H7 (cell line): ENCODE results near the gene NDUFAF8. TPM values are rescaled to one million over a fixed set of nuclear protein-coding genes. Genes with fewer than 3 reads are reported as not detected.

Source experiments
- DNase-seq: peaks from one replicate; pipeline ENCODE4 v3.0.0; 2012
- H3K27me3 ChIP-seq: 2 replicates; pipeline ENCODE4 v1.6.0; 2011; ENCODE audit warnings: mild to moderate bottlenecking, low read length; ENCODE audit not compliant: control insufficient read depth, insufficient read depth
- H3K36me3 ChIP-seq: replicated peaks from 2 replicates; pipeline ENCODE4 v1.5.1; 2011; ENCODE audit warnings: low read length; ENCODE audit not compliant: control insufficient read depth, insufficient read depth
- H3K4me3 ChIP-seq: 2 replicates; pipeline ENCODE4 v1.5.1; 2011; ENCODE audit warnings: low read depth, mild to moderate bottlenecking, control low read depth, low read length, moderate library complexity; ENCODE audit not compliant: insufficient read depth
- total RNA-seq: library from RNA; depleted of rRNA; stranded (reverse); fragments of >200 nt; shearing (Covaris generic); gene quantifications from 2 replicates; pipeline ENCODE4 v1.2.3, GENCODE V29; 2014

The NDUFAF8 gene
- total RNA-seq, 1 experiment from 2014 or later, result 38.8 TPM

DNA sequence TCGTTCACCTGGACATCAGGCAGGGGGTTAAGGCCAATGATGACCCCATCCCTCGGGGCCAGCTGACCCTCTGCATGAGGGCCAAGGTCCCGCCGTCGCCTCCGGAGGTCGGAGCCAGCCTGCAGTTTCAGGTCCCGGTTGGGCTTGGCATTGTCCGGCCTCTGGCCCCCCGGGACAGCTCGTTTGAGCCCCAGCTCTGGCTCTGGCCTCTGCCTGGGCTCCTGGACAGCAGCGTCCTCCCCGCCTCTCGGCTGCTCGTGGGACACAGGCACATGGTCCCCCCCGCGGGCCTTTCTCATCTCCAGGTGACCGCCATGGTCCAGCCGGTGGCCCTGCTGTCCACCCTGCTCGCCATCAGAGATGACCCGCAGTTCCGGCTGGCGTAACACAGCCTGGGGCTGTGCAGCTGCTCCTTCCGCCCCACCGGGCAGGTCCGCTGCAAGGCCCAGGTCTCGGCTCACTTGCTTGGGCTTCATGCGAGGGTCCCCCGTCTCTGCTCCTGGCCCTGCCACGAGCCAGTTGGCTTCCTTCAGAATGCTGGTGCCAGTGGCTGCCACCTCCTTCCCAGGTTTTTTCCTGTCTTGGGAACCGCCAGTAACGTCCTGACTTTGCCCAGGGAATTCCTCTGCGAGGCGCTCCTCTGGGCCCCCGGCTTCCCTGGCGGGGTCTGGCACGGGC, 6.7 kb downstream of the NDUFAF8 start:
- H3K27me3 ChIP-seq, result no peaks in the 10 kb centered on the region
- no peak for DNase-seq
- H3K4me3 ChIP-seq, result no peak overlapping the region
- peaks cover 4% of the 10 kb centered on the region for H3K36me3 ChIP-seq

DNA sequence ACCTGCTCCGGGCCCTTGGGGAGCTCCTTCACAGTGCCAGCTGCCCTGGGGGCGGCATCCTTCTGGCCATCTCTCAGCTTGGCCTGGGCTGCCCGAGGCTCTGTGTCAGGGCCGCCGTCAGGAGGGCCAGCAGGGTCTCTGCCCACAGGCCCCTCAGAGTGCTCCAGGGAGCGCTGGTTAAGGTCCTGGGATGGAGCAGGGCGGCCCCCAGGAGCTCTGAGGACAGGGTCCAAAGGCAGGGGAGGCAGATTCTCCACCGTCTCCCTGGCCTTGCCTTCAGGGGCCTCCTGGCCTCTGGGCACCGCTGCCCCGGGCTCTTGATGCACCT, 7.2 kb downstream of the NDUFAF8 start:
- no peaks in the 10 kb centered on the region; the same call in 1 of the 2 replicates for H3K36me3 ChIP-seq
- H3K4me3 ChIP-seq, result no peak overlapping the region
- DNase-seq, result no peak
- no peaks in the 10 kb centered on the region for H3K27me3 ChIP-seq

DNA sequence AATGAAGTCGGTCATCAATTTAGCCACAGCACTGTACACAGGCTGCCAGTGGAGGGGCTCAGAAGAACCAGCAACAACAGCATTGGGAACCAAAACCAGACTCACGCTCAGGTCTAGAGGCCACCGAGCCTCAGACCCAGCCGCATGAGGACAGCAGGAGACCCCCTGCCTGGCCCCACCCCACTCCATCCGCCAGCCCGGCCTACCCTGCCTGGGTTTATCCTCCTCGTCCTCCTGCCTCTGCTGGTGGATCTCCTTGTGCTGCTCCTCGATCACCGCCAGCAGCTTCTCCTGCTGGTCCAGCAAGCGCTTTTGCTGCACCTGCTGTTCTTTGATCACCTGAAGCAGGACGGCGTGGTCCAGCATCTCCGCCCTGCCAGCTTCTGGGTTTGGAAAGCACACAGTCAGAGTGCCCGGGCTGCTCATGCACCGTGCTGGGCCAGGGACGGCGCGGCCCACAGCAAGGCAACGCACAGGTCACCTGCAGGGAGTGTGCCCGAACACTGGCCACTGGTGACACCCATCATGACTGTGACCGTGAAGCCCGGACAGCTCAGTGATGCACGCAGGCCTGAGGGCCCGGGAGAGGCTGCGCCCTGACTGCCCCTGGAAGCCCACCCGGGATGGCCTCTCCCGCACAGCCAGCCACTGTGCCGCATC, 7.7 kb downstream of the NDUFAF8 start:
- DNase-seq, result no peak
- Histone ChIP-seq H3K4me3 (no peak overlapping the region), H3K27me3 (no peaks in the 10 kb centered on the region), H3K36me3 (no peaks in the 10 kb centered on the region; the same call in 1 of the 2 replicates)

DNA sequence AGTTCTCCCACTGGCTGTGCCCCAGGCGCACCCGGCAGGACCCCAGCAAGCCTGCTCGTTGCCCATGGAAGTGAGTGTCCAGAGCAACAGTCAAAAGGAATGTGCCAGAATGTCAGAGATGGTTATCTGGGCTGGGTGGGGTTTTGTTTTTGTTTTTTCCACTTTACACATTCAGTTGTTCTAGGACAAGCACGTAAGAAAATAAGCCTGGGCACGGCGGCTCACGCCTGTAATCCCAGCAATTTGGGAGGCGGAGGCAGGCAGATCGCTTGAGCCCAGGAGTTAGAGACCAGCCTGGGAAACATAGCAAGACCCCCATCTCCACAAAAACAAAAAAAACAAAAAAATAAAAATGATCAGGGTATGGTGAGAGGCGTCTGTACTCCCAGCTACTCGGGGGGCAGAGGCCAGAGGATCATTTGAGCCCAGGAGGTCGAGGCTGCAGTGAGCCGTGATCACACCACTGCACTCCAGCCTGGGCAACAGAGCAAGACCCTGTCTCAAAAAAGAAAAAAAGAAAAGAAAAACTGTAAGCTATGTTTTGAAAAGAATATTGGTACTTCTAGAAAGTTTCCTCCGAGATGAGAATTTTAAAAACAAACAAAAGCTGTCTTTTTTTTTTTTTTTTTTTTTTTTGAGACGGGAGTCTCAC, 8.3 kb downstream of the NDUFAF8 start:
- no peaks in the 10 kb centered on the region; the same call in none of the 2 replicates for H3K36me3 ChIP-seq
- H3K4me3 ChIP-seq, result no peak overlapping the region
- DNase-seq, result no peak
- no peaks in the 10 kb centered on the region for H3K27me3 ChIP-seq

DNA sequence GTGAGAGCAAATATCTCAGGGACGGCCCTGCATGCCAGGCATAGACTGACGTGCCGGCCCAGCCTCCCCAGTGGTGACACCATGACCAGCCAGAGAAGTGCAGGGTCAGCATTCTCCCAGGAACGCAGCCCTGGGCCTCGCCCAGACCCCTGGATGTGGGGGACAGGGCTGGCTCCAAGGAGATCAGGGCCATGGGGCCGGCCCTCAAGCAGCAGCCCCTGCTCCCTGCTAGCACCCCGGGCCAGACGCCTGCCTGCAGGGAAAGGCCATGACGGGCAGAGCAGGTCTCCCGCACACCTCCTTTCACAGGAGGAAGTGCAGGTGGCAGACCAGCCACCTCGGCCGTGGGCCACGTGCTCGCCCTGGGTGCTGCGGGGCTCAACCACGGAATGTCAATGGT, 9.5 kb downstream of the NDUFAF8 start:
- H3K4me3 ChIP-seq, result no peak overlapping the region
- no peaks in the 10 kb centered on the region for H3K27me3 ChIP-seq
- H3K36me3 ChIP-seq, result no peaks in the 10 kb centered on the region; the same call in none of the 2 replicates
- no peak for DNase-seq

DNA sequence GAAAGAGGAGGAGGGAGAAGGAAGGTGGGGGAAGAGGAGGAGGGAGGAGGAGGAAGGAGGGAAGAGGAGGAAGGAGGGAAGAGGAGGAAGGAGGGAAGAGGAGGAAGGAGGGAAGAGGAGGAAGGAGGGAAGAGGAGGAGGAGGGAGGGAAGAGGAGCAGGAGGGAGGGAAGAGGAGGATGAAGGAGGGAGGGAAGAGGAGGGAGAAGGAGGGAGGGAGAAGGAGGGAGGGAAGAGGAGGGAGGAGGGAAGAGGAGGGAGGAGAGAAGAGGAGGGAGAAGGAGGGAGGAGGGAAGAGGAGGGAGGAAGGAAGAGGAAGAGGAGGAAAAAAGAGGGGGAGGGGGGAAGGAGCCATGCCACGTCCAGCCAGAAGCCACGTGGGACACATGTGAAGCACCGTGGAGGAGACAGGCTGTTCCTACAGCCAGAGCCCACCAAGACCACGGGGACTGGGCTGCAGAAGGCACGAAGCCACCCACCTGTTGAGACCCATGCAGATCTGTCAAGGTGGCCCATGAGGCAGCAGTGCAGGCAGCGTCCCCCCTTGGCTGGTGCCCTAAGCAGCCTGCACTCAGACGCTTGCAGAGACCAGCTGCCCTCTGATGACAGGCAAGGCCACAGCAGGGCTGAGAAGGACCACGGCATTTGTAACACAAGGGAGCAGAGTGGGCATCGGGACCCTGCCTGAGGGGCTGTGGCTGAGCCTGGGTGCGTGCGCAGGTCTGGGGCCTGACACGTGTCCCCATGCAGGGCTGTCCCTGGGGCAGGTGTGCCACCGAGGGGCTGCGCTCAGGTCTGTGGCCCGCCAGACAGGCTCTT, 10.3 kb downstream of the NDUFAF8 start:
- Histone ChIP-seq H3K36me3 (no peaks in the 10 kb centered on the region; the same call in none of the 2 replicates), H3K4me3 (no peak overlapping the region), H3K27me3 (no peaks in the 10 kb centered on the region)
- no peak for DNase-seq

DNA sequence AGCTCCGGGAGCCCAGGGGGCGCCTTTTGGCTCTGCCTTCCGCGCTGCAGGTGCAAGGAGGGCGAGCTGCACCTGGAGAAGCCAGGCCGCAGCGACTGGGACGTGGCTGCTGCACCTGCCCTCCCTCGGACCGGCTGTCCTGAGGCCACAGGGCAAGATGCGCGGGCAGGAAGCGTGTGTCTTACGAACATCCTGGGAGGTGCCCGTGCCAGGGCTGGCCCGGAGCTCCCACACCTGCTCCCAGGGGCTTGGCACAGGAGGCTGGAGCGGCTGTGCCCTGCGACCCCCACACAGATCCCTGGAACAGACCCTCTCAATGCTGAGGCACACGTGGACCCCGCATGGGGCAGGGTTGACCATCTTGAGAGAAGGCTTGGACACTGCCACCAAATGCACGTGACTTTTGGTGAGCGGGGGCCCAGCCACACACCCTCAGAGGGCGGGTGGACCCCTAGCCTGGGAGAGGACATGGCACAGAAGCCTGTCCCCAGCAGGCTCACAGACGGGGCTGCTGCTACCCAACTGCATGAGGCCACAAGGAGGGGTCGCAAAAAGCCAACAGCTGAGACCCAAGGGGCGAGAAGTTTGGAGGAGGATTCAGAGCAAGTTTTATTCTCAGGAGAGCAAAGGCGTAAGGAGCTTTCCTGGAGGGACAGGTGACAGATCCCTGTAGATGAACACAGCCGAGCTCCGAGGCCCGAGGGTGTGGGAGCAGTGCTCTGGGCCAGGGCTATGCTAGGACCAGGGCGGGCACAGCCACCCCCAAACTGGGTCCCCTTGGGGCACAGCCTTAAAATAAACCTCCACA, 11.4 kb downstream of the NDUFAF8 start:
- Histone ChIP-seq H3K36me3 (no peaks in the 10 kb centered on the region; the same call in none of the 2 replicates), H3K27me3 (no peaks in the 10 kb centered on the region), H3K4me3 (no peak overlapping the region)
- DNase-seq, result no peak

DNA sequence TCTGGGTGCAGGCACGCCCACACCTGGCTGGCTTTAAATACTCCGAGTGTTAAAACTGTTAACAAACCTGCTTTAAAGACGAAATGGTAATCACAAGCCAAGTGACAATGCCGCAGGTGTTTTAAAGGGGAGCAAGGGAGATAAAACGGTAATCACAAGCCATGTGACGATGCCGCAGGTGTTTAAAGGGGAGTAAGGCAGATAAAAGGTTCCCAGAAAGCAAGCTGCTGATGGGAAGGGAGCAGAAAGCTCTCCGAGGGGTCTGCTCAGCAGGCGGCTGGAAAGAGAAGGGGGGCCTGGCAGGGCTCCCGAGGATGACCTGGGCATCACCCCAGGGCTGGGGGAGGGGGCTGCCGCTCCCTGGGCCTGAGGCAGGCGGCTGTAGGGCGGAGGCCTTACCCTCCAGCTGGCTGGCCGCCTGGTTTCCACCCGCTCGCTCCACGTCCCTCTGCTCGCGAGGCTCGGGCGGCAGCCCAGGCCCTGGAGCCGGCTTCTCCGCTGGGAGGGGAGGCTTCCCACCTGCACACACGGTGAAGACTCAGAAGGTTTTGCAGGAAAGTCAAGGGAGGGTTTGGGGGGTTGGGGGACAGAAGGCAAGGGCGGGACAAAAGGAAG, 12.1 kb downstream of the NDUFAF8 start:
- peak; percentile 69 for DNase-seq
- Histone ChIP-seq H3K4me3 (no peak overlapping the region), H3K27me3 (no peaks in the 10 kb centered on the region), H3K36me3 (no peaks in the 10 kb centered on the region; the same call in none of the 2 replicates)

DNA sequence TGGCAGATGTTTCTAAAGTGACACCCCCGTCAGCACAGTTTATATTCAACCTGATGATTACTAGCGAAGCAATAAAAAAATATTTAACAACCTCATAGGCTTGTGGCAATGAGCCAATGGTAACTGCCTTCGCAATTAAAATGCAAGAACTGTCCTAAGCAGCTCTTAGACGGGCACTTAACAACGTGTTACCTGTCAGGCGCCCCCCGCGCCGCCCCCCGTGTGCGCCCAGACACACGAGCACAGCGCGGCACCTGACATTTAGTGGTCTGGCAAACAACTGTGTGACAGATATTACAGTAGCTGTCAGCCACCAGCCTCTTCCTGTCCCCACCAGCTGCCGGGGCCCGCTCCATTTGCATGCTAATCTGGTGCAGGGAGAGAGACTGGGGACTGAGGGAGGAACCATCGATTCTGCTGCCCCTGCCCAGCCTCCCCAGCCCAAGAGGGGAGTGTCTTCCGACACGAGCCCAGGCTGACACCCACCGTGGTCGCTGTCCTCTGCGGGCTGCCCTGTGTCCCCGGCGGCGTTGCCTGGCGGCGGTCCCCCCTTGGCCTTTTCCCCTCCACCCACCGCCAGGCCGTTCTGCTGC, 12.7 kb downstream of the NDUFAF8 start:
- no peaks in the 10 kb centered on the region; the same call in none of the 2 replicates for H3K36me3 ChIP-seq
- no peaks in the 10 kb centered on the region for H3K27me3 ChIP-seq
- H3K4me3 ChIP-seq, result no peak overlapping the region
- DNase-seq, result peak; percentile 72

DNA sequence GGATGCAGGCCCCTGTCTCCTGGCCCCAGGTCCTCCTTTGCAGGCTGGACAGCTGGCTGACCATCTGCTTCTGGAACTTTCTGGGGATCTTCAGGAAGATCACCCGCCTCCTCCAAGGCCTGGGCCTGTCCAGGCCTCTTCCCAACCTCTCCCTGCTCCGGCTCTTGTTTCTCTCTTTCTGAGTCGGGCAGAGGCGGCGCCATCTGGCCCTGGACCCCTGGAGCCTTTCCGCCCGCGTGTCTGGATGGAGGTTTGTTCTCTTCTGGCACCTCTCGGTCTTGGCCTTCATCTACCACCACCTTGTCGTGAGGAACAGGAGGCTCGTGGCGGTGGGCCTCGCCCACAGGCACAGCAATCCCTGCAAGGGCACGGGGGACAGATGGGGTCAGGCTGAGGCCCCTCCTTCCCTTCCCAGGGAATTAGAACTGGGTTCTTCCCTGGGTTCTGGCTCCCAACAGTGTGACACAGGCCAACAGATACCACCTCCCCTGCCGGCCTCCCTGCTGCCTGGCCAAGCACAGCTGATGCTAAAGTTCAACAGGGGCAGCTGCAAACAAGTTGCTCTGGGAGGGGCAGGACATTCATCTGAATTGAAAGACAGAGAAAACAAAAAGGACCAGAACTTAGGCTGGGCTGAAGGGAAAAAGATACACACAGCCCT, 13.3 kb downstream of the NDUFAF8 start:
- H3K4me3 ChIP-seq, result no peak overlapping the region
- no peaks in the 10 kb centered on the region for H3K27me3 ChIP-seq
- H3K36me3 ChIP-seq, result no peaks in the 10 kb centered on the region; the same call in none of the 2 replicates
- DNase-seq, result no peak

DNA sequence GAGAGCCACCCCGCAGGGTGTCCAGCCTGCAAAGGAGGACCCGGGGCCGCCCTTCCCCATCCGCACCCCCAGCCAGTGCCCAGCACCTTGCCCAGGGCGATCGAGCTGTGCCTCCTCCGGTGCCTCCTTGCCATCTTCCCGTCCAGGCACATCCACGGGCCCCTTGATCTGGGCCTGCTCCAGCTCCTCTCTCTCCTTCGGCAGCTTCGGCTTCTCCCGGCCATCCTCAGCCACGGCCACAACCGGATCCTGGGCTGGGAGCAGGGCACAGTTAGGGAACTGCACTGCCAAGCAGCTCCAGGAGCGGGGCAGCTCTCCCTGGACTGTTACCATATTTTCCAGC, 13.8 kb downstream of the NDUFAF8 start:
- no peak overlapping the region for H3K4me3 ChIP-seq
- DNase-seq, result no peak
- H3K27me3 ChIP-seq, result no peaks in the 10 kb centered on the region
- H3K36me3 ChIP-seq, result no peaks in the 10 kb centered on the region; the same call in none of the 2 replicates

DNA sequence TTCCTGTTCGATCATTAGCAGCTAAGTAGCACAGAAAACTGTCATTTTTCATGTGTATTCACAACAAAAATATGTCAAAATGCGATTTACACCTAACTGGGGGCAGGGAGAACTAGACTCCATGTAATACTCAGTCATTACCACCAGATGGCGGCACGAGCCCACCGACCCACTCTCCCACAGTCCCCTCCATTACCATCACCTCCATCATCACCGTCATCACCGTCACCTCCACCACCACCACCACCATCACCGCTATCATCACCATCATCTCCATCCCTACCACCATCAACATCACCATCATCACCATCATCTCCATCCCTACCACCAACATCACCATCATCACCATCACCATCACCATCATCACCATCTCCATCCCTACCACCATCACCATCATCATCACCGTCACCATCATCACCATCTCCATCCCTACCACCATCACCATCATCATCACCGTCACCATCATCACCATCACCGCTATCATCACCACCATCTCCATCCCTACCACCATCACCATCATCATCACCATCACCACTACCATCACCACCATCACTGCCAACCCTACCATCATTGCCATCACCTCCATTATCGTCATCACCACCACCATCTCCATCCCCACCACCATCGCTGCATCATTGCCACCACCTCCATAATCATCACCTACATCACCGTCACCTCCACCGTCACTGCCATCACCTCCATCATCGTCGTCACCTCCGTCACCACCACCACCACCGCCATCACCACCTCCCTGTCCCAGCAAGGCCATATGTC, 14.4 kb downstream of the NDUFAF8 start:
- Histone ChIP-seq H3K36me3 (no peaks in the 10 kb centered on the region; the same call in none of the 2 replicates), H3K4me3 (no peak overlapping the region), H3K27me3 (no peaks in the 10 kb centered on the region)
- peak; percentile 87 for DNase-seq
